HG03571 (cell line): ENCODE results near the gene ABTB1.
A peak's percentile ranks its signal among the peaks of the same experiment; 100 is the strongest.
"Not testable (repeated sequence)": the region's sequence is repeated elsewhere in the genome, so short reads cannot be mapped to it uniquely, and the experiment has no call there.

Experiments used
- ATAC-seq: cut with Tn5 transposase; IDR thresholded peaks from one replicate; pipeline ENCODE4 v1.9.1; 2021; ENCODE audit not compliant: unreplicated experiment

Gene ABTB1

GRCh38 chr3:127671523-127672428 is 976 bp upstream of the ABTB1 start:
- ATAC-seq, result peak; percentile 16

- ATAC-seq, result peak; percentile 39
Measured at GRCh38 chr3:127673191-127674100, 694 bp downstream of the ABTB1 start.

- ATAC-seq, result no peak
Measured at GRCh38 chr3:127674101-127674721, 1.5 kb downstream of the ABTB1 start.

- ATAC-seq, result no peak
Measured at GRCh38 chr3:127674790-127675189, 2.0 kb downstream of the ABTB1 start.

GRCh38 chr3:127675651-127676391 is 3.1 kb downstream of the ABTB1 start:
- ATAC-seq, result no peak

GRCh38 chr3:127676456-127676855 is 3.7 kb downstream of the ABTB1 start:
- ATAC-seq, result no peak

- ATAC-seq, result no peak
Measured at GRCh38 chr3:127676921-127677351, 4.2 kb downstream of the ABTB1 start.

GRCh38 chr3:127677541-127678314 is 5.0 kb downstream of the ABTB1 start:
- no peak for ATAC-seq

GRCh38 chr3:127678315-127678599 is 5.5 kb downstream of the ABTB1 start:
- ATAC-seq, result no peak

GRCh38 chr3:127678611-127679533 is 6.1 kb downstream of the ABTB1 start:
- ATAC-seq, result no peak

GRCh38 chr3:127679534-127680145 is 6.9 kb downstream of the ABTB1 start:
- ATAC-seq, result no peak

GRCh38 chr3:127680146-127680661 is 7.5 kb downstream of the ABTB1 start:
- no peak for ATAC-seq

- ATAC-seq, result no peak
Measured at GRCh38 chr3:127680798-127681221, 8.1 kb downstream of the ABTB1 start.

GRCh38 chr3:127682175-127682554 is 9.4 kb downstream of the ABTB1 start:
- ATAC-seq, result not testable (repeated sequence)

GRCh38 chr3:127682561-127682960 is 9.8 kb downstream of the ABTB1 start:
- no peak for ATAC-seq

- ATAC-seq, result no peak
Measured at GRCh38 chr3:127684871-127685707, 12.3 kb downstream of the ABTB1 start.
